Subcutaneous adipose tissue (tissue), 4 donors: ENCODE measurements around the gene RABEP2. TPM values are rescaled to one million over a fixed set of nuclear protein-coding genes. Genes with fewer than 3 reads are reported as not detected.

Experiments
- CTCF ChIP-seq: fragments of 450-650 bp; IDR thresholded peaks from one replicate; pipeline ENCODE4 v1.5.1; 2016; ENCODE audit warnings: low read depth, mild to moderate bottlenecking, control low read depth, antibody characterized with exemption, moderate library complexity
- total RNA-seq, 4 donors: library from RNA; depleted of rRNA; stranded (reverse); fragments of >200 nt; gene quantifications; one replicate each; pipeline ENCODE4 v1.1.0, GENCODE V29; 2016

The RABEP2 gene
- total RNA-seq, 4 donors from 2014 or later: 9.0 to 19.6 (median 16.4) TPM

DNA sequence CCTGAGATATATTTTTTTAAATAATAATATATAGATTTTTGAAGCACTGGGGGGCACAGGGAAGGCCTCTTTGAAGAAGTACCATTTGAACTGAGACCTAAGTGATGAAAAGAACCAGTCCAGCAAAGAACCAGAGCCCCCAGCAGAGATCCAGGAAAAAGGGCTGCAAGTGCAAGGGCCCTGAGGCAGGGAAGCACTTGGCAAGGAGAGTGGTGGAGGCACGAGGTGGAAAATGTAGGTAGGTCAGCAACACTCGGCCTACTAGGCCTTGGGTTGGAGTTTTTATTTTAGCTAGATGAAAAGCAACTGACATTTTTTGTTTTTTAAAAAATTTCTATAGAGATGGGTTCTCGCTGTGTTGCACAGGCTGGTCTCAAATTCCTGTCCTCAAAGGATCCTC, 5.2 kb upstream of the RABEP2 start:
- no peak for TF ChIP-seq CTCF

DNA sequence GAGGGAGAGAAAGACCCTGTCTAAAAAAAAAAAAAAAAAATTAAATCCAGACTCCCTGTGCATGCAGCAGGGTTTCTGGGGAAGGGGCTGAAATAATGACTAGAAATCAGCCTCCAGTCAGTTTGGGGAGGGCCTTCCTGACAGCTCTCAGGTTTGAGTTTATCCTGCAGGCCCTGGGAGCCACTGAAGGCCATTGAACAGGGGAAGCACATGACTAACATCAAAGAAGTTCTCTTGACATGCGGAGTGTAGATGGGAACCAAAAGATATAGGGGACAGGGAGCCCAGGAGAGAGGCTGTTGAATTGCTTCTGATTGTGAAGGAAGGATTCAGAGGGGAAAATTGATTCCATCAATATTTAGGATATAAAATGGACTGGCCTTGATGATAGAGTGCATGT, 2.8 kb upstream of the RABEP2 start:
- TF ChIP-seq CTCF: no peak

DNA sequence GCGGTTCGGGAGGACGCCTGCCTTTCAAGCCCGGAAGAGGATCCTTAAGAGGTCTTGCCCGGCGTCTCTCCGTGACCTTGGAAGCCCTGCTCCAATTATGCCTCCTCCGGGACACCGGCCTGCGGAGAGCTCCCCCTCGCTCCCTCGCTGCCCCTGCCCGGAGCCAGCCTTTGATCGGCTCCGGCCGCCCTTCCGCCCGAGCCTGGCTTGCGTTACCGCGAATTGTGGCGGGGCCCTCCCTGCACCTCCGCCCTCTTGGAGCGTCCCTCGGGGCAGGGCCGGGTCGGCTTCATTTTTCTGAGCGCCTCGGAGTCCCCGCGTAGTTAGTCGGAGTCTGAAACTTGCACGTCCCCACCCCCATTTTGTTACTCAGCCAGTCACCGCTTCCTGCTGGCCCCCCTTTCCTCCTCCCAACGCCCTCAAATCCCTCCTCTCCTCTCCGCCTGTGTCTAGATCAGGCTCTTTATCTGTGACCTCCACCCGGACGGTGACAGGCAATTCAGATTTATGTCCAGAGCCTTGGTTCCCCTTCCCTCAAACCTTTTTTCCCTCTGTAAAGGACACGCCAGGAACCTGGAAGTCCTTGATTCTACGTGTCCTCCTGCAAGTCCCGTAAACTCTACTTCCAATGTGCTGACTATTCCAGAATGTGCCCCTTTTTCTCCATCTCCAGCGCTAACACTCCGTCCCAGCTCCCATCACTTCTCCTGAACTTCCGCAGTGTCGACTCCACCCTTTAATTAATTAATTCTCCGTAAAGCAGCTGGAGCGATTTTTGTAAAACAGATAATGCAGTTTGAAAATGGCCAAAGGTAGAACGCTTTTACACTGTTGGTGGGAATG, 569 bp upstream of the RABEP2 start:
- TF ChIP-seq CTCF: no peak

GRCh38 chr16:28924399-28924761, 658 bp downstream of the RABEP2 start:
- no peak for TF ChIP-seq CTCF

DNA sequence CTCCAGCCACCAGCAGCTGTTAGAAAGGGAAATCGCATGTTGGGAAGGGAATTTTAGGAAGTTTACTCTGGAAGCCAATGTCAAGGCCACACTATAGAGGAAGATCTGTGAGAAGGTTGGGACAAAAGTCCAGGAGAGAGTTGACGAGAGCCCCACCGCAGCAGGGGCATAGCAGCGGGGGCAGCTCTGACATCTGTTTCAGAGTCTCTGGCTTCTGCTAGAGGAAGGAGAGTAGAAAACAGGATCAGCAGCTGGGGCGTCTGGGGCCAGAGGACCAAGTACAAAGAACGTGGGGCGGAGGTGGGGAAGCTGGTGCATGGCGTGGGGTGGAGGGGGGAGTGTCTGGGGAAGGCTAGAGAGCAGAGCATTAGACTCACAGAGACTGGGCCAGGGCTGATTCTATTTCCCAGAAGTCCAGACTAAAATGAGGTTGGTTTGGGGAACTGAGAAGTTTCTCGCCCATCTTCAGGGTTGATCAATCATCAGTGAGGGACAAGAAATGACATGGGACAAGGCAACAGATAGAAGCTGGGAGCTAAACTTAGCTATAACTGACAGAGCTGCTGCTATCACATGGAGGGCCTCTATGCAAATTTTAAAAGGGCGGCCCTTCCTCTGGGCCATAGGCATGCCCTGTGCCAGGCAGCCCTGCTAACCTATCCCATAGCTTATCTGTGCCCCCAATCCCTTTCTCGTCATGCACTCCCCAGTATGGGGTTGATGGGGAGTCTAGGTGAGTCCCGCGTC, 1.2 kb downstream of the RABEP2 start:
- TF ChIP-seq CTCF: no peak

DNA sequence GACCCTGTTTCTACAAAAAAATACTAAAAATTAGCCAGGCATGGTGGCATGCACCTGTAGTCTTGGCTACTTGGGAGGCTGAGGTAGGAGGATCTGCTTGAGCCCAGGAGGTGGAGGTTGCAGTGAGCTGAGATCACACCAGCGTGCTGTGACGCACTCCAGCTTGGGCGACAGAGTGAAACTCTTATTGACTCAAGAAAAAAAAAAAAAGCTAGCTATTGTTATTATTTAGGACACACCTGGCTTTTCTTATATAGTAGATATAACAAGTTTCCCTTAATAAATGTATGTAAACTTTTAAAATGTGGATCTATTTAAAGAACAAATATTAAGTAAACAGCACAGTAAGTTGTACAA, 1.8 kb downstream of the RABEP2 start:
- TF ChIP-seq CTCF: no peak

GRCh38 chr16:28918698-28919097, 6.3 kb downstream of the RABEP2 start:
- TF ChIP-seq CTCF: no peak
